HG03159 (cell line): ENCODE measurements around the gene AOPEP.
"Not testable (repeated sequence)": the region's sequence is repeated elsewhere in the genome, so short reads cannot be mapped to it uniquely, and the experiment has no call there.

Experiments
- ATAC-seq: cut with Tn5 transposase; IDR thresholded peaks from one replicate; pipeline ENCODE4 v1.9.1; 2021; ENCODE audit warnings: mild to moderate bottlenecking, moderate library complexity; ENCODE audit not compliant: unreplicated experiment

The AOPEP gene

GRCh38 chr9:94928691-94929368, 202.3 kb downstream of the AOPEP start:
- no peak for ATAC-seq

- no peak for ATAC-seq
Observed at GRCh38 chr9:94929369-94929756, 202.9 kb downstream of the AOPEP start.

GRCh38 chr9:94931036-94931633, 204.6 kb downstream of the AOPEP start:
- ATAC-seq, result no peak

- ATAC-seq, result no peak
Observed at GRCh38 chr9:94931740-94932139, 205.2 kb downstream of the AOPEP start.

GRCh38 chr9:94932652-94933510, 206.4 kb downstream of the AOPEP start:
- no peak for ATAC-seq

GRCh38 chr9:94933511-94933828, 207.0 kb downstream of the AOPEP start:
- ATAC-seq, result no peak

- no peak for ATAC-seq
Observed at GRCh38 chr9:94934816-94935328, 208.4 kb downstream of the AOPEP start.

GRCh38 chr9:94935396-94935795, 208.9 kb downstream of the AOPEP start:
- no peak for ATAC-seq

GRCh38 chr9:94936419-94936818, 209.9 kb downstream of the AOPEP start:
- ATAC-seq, result no peak

- ATAC-seq, result no peak
Observed at GRCh38 chr9:94937214-94937903, 210.9 kb downstream of the AOPEP start.

- ATAC-seq, result no peak
Observed at GRCh38 chr9:94938384-94938783, 211.9 kb downstream of the AOPEP start.

GRCh38 chr9:94940296-94940695, 213.8 kb downstream of the AOPEP start:
- not testable (repeated sequence) for ATAC-seq

GRCh38 chr9:94941211-94941875, 214.8 kb downstream of the AOPEP start:
- no peak for ATAC-seq

GRCh38 chr9:94944626-94945025, 218.1 kb downstream of the AOPEP start:
- ATAC-seq, result no peak

- ATAC-seq, result no peak
Observed at GRCh38 chr9:94945197-94946144, 219.0 kb downstream of the AOPEP start.

- no peak for ATAC-seq
Observed at GRCh38 chr9:94946256-94946655, 219.8 kb downstream of the AOPEP start.

GRCh38 chr9:94948567-94949235, 222.2 kb downstream of the AOPEP start:
- ATAC-seq, result no peak

GRCh38 chr9:94949370-94949769, 222.9 kb downstream of the AOPEP start:
- ATAC-seq, result no peak

- no peak for ATAC-seq
Observed at GRCh38 chr9:94950040-94950578, 223.6 kb downstream of the AOPEP start.
